HG02852 (cell line): ENCODE results near the gene FAM163A.
A peak's percentile ranks its signal among the peaks of the same experiment; 100 is the strongest.
"Not testable (repeated sequence)": the region's sequence is repeated elsewhere in the genome, so short reads cannot be mapped to it uniquely, and the experiment has no call there.

Experiments used
- ATAC-seq: cut with Tn5 transposase; IDR thresholded peaks from one replicate; pipeline ENCODE4 v1.9.1; 2021; ENCODE audit warnings: mild to moderate bottlenecking, moderate library complexity; ENCODE audit not compliant: unreplicated experiment

Gene FAM163A

GRCh38 chr1:179742717-179743678 is at the start of gene FAM163A:
Gene FAM163A, plus strand, starts transcription at chr1:179743291. Its CDS starts 69,807 bp downstream, at chr1:179813098.
- no peak for ATAC-seq

GRCh38 chr1:179694530-179694929 is 48.6 kb upstream of the FAM163A start:
- ATAC-seq: not testable (repeated sequence)

GRCh38 chr1:179702946-179703539 is 40.0 kb upstream of the FAM163A start:
- ATAC-seq: no peak

GRCh38 chr1:179706339-179706941 is 36.7 kb upstream of the FAM163A start:
- ATAC-seq: no peak

- ATAC-seq: no peak
Observed at GRCh38 chr1:179707406-179707805, 35.7 kb upstream of the FAM163A start.

- ATAC-seq: no peak
Observed at GRCh38 chr1:179708434-179709195, 34.5 kb upstream of the FAM163A start.

- peak; percentile 86 for ATAC-seq
Observed at GRCh38 chr1:179709841-179710329, 33.2 kb upstream of the FAM163A start.

GRCh38 chr1:179714159-179714558 is 28.9 kb upstream of the FAM163A start:
- ATAC-seq: no peak

GRCh38 chr1:179714623-179715022 is 28.5 kb upstream of the FAM163A start:
- ATAC-seq: no peak

GRCh38 chr1:179719272-179719671 is 23.8 kb upstream of the FAM163A start:
- no peak for ATAC-seq

GRCh38 chr1:179728271-179728670 is 14.8 kb upstream of the FAM163A start:
- no peak for ATAC-seq

GRCh38 chr1:179729881-179730280 is 13.2 kb upstream of the FAM163A start:
- no peak for ATAC-seq

GRCh38 chr1:179731643-179732042 is 11.4 kb upstream of the FAM163A start:
- no peak for ATAC-seq

GRCh38 chr1:179742291-179742690 is 800 bp upstream of the FAM163A start:
- no peak for ATAC-seq

GRCh38 chr1:179743679-179744400 is 749 bp downstream of the FAM163A start:
- ATAC-seq: no peak

GRCh38 chr1:179744401-179745130 is 1.5 kb downstream of the FAM163A start:
- no peak for ATAC-seq

- no peak for ATAC-seq
Observed at GRCh38 chr1:179745131-179745611, 2.1 kb downstream of the FAM163A start.

- ATAC-seq: no peak
Observed at GRCh38 chr1:179745743-179746142, 2.7 kb downstream of the FAM163A start.

GRCh38 chr1:179747611-179748010 is 4.5 kb downstream of the FAM163A start:
- ATAC-seq: no peak
